ENCODE results near the gene MRS2.

DNA sequence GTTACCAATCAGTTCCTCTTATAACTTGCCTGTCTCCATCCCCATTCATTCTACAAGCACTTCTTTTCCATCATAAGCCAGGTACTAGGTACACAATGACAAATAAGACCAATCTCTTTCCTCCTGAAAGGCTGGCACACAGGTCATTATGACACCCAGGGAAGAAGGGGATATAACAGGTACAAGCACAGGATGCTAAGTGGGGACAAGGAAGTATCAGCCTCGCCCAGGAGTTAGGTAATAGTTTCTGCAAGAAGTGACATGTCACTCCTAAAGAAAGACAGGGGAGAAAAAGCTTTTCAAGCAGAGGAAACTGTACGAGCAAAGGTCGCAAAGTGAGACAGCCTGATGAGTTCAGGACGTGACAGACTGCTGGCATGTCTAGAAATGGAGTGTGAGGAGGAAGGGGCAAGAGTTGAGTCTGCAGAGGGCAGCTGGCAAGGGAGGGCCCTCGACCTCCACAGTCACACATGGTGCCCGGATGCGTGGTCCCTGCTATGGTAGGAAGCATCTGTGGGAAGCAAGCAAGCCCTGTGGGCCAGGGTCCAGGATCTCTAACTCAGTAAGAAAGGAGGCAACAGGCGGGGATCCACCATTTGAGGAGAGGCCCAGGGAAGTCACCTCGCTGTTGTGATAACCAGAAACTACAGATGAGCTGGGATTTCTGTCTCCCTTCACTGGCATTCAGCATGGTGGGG lies 46.2 kb downstream of the MRS2 start:
- TF ChIP-seq EZH2 (IDR thresholded peaks at IDR 0.05; ENCODE audit: borderline replicate concordance, insufficient read depth, low read length, poor library complexity, severe bottlenecking): no peak
- no peak for TF ChIP-seq MXI1 (conservative IDR thresholded peaks at IDR 0.05; ENCODE audit: poor library complexity, severe bottlenecking)
- TF ChIP-seq, protein P1, sequence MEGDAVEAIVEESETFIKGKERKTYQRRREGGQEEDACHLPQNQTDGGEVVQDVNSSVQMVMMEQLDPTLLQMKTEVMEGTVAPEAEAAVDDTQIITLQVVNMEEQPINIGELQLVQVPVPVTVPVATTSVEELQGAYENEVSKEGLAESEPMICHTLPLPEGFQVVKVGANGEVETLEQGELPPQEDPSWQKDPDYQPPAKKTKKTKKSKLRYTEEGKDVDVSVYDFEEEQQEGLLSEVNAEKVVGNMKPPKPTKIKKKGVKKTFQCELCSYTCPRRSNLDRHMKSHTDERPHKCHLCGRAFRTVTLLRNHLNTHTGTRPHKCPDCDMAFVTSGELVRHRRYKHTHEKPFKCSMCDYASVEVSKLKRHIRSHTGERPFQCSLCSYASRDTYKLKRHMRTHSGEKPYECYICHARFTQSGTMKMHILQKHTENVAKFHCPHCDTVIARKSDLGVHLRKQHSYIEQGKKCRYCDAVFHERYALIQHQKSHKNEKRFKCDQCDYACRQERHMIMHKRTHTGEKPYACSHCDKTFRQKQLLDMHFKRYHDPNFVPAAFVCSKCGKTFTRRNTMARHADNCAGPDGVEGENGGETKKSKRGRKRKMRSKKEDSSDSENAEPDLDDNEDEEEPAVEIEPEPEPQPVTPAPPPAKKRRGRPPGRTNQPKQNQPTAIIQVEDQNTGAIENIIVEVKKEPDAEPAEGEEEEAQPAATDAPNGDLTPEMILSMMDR (IDR thresholded peaks at IDR 0.05; ENCODE audit: poor library complexity, severe bottlenecking): no peak
- TF ChIP-seq SMC3 (conservative IDR thresholded peaks at IDR 0.05; ENCODE audit: poor library complexity): no peak
- TF ChIP-seq, protein P2, sequence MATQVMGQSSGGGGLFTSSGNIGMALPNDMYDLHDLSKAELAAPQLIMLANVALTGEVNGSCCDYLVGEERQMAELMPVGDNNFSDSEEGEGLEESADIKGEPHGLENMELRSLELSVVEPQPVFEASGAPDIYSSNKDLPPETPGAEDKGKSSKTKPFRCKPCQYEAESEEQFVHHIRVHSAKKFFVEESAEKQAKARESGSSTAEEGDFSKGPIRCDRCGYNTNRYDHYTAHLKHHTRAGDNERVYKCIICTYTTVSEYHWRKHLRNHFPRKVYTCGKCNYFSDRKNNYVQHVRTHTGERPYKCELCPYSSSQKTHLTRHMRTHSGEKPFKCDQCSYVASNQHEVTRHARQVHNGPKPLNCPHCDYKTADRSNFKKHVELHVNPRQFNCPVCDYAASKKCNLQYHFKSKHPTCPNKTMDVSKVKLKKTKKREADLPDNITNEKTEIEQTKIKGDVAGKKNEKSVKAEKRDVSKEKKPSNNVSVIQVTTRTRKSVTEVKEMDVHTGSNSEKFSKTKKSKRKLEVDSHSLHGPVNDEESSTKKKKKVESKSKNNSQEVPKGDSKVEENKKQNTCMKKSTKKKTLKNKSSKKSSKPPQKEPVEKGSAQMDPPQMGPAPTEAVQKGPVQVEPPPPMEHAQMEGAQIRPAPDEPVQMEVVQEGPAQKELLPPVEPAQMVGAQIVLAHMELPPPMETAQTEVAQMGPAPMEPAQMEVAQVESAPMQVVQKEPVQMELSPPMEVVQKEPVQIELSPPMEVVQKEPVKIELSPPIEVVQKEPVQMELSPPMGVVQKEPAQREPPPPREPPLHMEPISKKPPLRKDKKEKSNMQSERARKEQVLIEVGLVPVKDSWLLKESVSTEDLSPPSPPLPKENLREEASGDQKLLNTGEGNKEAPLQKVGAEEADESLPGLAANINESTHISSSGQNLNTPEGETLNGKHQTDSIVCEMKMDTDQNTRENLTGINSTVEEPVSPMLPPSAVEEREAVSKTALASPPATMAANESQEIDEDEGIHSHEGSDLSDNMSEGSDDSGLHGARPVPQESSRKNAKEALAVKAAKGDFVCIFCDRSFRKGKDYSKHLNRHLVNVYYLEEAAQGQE (IDR thresholded peaks at IDR 0.05; ENCODE audit: borderline replicate concordance): no peak
- no peak for TF ChIP-seq POLR2AphosphoS5 (IDR thresholded peaks at IDR 0.05)
